ENCODE measurements around the gene SLC1A5.

- TF ChIP-seq, protein P1, sequence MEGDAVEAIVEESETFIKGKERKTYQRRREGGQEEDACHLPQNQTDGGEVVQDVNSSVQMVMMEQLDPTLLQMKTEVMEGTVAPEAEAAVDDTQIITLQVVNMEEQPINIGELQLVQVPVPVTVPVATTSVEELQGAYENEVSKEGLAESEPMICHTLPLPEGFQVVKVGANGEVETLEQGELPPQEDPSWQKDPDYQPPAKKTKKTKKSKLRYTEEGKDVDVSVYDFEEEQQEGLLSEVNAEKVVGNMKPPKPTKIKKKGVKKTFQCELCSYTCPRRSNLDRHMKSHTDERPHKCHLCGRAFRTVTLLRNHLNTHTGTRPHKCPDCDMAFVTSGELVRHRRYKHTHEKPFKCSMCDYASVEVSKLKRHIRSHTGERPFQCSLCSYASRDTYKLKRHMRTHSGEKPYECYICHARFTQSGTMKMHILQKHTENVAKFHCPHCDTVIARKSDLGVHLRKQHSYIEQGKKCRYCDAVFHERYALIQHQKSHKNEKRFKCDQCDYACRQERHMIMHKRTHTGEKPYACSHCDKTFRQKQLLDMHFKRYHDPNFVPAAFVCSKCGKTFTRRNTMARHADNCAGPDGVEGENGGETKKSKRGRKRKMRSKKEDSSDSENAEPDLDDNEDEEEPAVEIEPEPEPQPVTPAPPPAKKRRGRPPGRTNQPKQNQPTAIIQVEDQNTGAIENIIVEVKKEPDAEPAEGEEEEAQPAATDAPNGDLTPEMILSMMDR (IDR thresholded peaks at IDR 0.05) = no peak
- TF ChIP-seq POLR2A (IDR thresholded peaks at IDR 0.05) = no peak
Measured at GRCh38 chr19:46736531-46737297, 51.7 kb downstream of the SLC1A5 start.

Measured in prostate gland (tissue), 2 donors.